ENCODE results near the gene FAM20A. TPM values are rescaled to one million over a fixed set of nuclear protein-coding genes. Genes with fewer than 3 reads are reported as not detected.

The FAM20A gene
- total RNA-seq, 6 experiments from 2014 or later, result 28.2 to 86.0 (median 45.0) TPM

DNA sequence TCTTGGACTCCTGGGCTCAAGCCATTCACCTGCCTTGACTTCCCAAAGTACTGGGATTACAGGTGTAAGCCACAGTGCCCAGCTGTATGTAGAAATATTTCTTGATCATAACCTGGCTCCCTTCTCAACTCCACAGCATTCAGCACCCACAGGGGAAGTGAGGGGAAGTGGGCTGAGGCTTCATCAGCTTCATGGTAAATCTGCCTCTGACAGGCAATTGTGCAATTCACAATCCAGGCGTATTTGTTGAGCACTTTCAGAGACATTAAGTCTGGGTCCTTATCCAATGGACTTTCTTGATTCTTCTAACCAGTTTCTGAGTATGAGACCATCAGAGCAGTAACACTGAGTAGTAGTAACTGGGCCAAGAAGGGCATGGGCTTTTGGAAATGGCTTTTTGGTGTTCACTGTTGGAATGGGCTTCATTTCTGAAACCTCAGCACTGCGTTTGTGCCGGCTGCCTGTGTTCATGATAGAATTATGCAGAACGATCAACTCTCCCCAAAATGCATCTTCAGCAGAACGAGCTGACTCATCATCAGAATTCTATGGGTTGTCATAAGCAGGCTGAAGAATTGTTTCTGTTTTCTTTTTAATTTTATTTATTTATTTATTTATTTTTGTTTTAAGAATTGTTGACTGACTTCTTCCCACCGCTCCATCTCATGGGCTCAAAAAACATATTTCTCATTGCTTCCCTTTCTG lies 28.9 kb downstream of the FAM20A start:
- peaks cover 0 to 5% (median 0%) of the 10 kb centered on the region in 4 donors for H3K36me3 ChIP-seq
- no peaks in the 10 kb centered on the region for H3K9me3 ChIP-seq
- DNase-seq (no peak), ATAC-seq (peak in 3 of 4 donors; percentile 8 to 38 (median 19))
- H3K4me1 ChIP-seq, result peaks cover 0 to 24% (median 7%) of the 10 kb centered on the region in 4 donors
- 79% methylated on average over 6 of the region's 6 CpGs for WGBS (ENCODE audit: insufficient coverage, low coverage, low lambda C conversion rate, missing lambda C conversion rate)
- no peak overlapping the region for H3K27ac ChIP-seq
- TF ChIP-seq, protein P1, sequence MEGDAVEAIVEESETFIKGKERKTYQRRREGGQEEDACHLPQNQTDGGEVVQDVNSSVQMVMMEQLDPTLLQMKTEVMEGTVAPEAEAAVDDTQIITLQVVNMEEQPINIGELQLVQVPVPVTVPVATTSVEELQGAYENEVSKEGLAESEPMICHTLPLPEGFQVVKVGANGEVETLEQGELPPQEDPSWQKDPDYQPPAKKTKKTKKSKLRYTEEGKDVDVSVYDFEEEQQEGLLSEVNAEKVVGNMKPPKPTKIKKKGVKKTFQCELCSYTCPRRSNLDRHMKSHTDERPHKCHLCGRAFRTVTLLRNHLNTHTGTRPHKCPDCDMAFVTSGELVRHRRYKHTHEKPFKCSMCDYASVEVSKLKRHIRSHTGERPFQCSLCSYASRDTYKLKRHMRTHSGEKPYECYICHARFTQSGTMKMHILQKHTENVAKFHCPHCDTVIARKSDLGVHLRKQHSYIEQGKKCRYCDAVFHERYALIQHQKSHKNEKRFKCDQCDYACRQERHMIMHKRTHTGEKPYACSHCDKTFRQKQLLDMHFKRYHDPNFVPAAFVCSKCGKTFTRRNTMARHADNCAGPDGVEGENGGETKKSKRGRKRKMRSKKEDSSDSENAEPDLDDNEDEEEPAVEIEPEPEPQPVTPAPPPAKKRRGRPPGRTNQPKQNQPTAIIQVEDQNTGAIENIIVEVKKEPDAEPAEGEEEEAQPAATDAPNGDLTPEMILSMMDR (IDR thresholded peaks at IDR 0.05), result no peak
- no peak for TF ChIP-seq POLR2A (IDR thresholded peaks at IDR 0.05)
- H3K27me3 ChIP-seq, result no peaks in the 10 kb centered on the region
- no peak overlapping the region for H3K4me3 ChIP-seq
- intact Hi-C loops (cut with DNase I), result no loop called here

DNA sequence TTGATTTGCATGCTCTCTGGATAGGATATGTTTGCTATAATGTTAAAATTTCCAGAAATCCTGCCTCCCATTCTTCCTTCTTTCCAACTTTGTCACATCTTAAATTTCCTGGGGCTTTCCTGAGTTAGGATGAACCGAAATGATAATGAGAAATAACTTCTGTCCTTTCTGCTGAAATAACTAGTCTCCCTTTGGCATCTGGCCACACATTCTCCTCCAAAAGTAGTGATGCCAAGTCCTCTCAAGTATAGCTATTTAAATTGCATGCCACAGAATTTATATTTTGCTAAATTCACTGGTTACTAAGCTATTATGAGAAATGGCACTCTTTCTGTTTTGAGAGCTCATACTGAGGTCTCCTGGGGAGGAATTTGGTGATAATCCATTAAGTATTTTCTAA lies 30.6 kb downstream of the FAM20A start:
- 71% methylated on average over 1 of the region's 1 CpG for WGBS (ENCODE audit: insufficient coverage, low coverage, low lambda C conversion rate, missing lambda C conversion rate)
- intact Hi-C loops (cut with DNase I), result no loop called here

GRCh38 chr17:68569346-68569745 lies 31.8 kb downstream of the FAM20A start:
- no peak overlapping the region for H3K27ac ChIP-seq
- intact Hi-C loops (cut with DNase I), result no loop called here

More for the DNA sequence above, 30.6 kb downstream of the FAM20A start:
- no peak for TF ChIP-seq POLR2A (IDR thresholded peaks at IDR 0.05)
- TF ChIP-seq, protein P1 (IDR thresholded peaks at IDR 0.05), result no peak
- Histone ChIP-seq H3K4me1 (peaks cover 0 to 23% (median 9%) of the 10 kb centered on the region in 4 donors), H3K27ac (no peak overlapping the region), H3K36me3 (peaks cover 0 to 5% (median 0%) of the 10 kb centered on the region in 4 donors), H3K9me3 (no peaks in the 10 kb centered on the region), H3K27me3 (no peaks in the 10 kb centered on the region), H3K4me3 (no peak overlapping the region)
- DNase-seq (no peak), ATAC-seq (no peak)

GRCh38 chr17:68568581-68568980 lies 32.6 kb downstream of the FAM20A start:
- no peaks in the 10 kb centered on the region for H3K9me3 ChIP-seq
- TF ChIP-seq, protein P1 (IDR thresholded peaks at IDR 0.05), result no peak
- no peak for TF ChIP-seq POLR2A (IDR thresholded peaks at IDR 0.05)
- H3K4me3 ChIP-seq, result no peak overlapping the region
- no peak overlapping the region for H3K27ac ChIP-seq
- H3K36me3 ChIP-seq, result peaks cover 0 to 5% (median 0%) of the 10 kb centered on the region in 4 donors
- intact Hi-C loops (cut with DNase I), result no loop called here
- DNase-seq (no peak), ATAC-seq (no peak)
- WGBS (ENCODE audit: insufficient coverage, low coverage, low lambda C conversion rate, missing lambda C conversion rate), result 88% methylated on average over 2 of the region's 2 CpGs
- peaks cover 0 to 23% (median 9%) of the 10 kb centered on the region in 4 donors for H3K4me1 ChIP-seq
- H3K27me3 ChIP-seq, result no peaks in the 10 kb centered on the region

More at GRCh38 chr17:68569346-68569745, 31.8 kb downstream of the FAM20A start:
- no peak overlapping the region for H3K4me3 ChIP-seq
- ATAC-seq, result no peak
- H3K27me3 ChIP-seq, result no peaks in the 10 kb centered on the region
- TF ChIP-seq POLR2A (IDR thresholded peaks at IDR 0.05), result no peak
- TF ChIP-seq, protein P1 (IDR thresholded peaks at IDR 0.05), result no peak
- H3K4me1 ChIP-seq, result peaks cover 0 to 23% (median 9%) of the 10 kb centered on the region in 4 donors
- DNase-seq, result no peak
- H3K9me3 ChIP-seq, result no peaks in the 10 kb centered on the region
- H3K36me3 ChIP-seq, result peaks cover 0 to 5% (median 0%) of the 10 kb centered on the region in 4 donors
